ENCODE measurements around the gene C10orf95.

The C10orf95 gene

GRCh38 chr10:102401342-102401654 lies 50.0 kb downstream of the C10orf95 start:
- Mint-ChIP-seq H3K9me3 (no peaks in the 10 kb centered on the region), H3K36me3 (ENCODE audit: low read depth) (no peaks in the 10 kb centered on the region)
- TF ChIP-seq CTCF (IDR thresholded peaks at IDR 0.05; ENCODE audit: unreplicated experiment in 3 of 3), result no peak

GRCh38 chr10:102400598-102401341 lies 50.6 kb downstream of the C10orf95 start:
- Mint-ChIP-seq H3K36me3 (ENCODE audit: low read depth) (no peaks in the 10 kb centered on the region), H3K27ac (no peak overlapping the region), H3K4me1 (peaks cover 10% of the 10 kb centered on the region), H3K9me3 (no peaks in the 10 kb centered on the region), H3K4me3 (peak overlapping the region in 1 of 3 experiments; percentile 49), H3K27me3 (ENCODE audit: low read depth) (no peaks in the 10 kb centered on the region)
- no peak for TF ChIP-seq CTCF (IDR thresholded peaks at IDR 0.05; ENCODE audit: unreplicated experiment in 3 of 3)

More at GRCh38 chr10:102401342-102401654, 50.0 kb downstream of the C10orf95 start:
- Mint-ChIP-seq H3K4me1 (peaks cover 7% of the 10 kb centered on the region), H3K27me3 (ENCODE audit: low read depth) (no peaks in the 10 kb centered on the region), H3K4me3 (no peak overlapping the region), H3K27ac (no peak overlapping the region)

GRCh38 chr10:102400076-102400475 lies 51.3 kb downstream of the C10orf95 start:
- Mint-ChIP-seq H3K27me3 (ENCODE audit: low read depth) (no peaks in the 10 kb centered on the region), H3K36me3 (ENCODE audit: low read depth) (no peaks in the 10 kb centered on the region), H3K27ac (peak overlapping the region in 1 of 3 experiments; percentile 40), H3K9me3 (no peaks in the 10 kb centered on the region), H3K4me3 (peak overlapping the region; percentile 75 to 79 (median 79)), H3K4me1 (peaks cover 10% of the 10 kb centered on the region)
- TF ChIP-seq CTCF (IDR thresholded peaks at IDR 0.05; ENCODE audit: unreplicated experiment in 3 of 3), result no peak

Measured in nephron (organoid).